Spleen (tissue), 11 donors: ENCODE measurements around the gene TPCN2. TPM values are rescaled to one million over a fixed set of nuclear protein-coding genes. Genes with fewer than 3 reads are reported as not detected.
A peak's percentile ranks its signal among the peaks of the same experiment; 100 is the strongest.

Source experiments
- DNase-seq: peaks from one replicate; pipeline ENCODE4 v3.0.0-alpha.2; 2020
- H3K27ac ChIP-seq, 8 donors: fragments of 200-600 bp; sonication (generic) in 7 of 8; 1 replicate in 4 of 8; 2 replicates in 4 of 8; pipeline versions ENCODE4 v1.5.0 to v1.8.0; 2016 to 2021; ENCODE audit warnings: inconsistent platforms in 4 of 8, mild to moderate bottlenecking in 4 of 8, moderate library complexity in 1 of 8
- H3K27me3 ChIP-seq, 7 donors: fragments of 200-600 bp; sonication (generic) in 6 of 7; replicated peaks in 1 of 7; 1 replicate in 4 of 7; 2 replicates in 3 of 7; pipeline versions ENCODE4 v1.5.0 to v1.8.0; 2016 to 2021; ENCODE audit warnings: inconsistent platforms in 3 of 7, mild to moderate bottlenecking in 1 of 7
- H3K36me3 ChIP-seq, 6 donors: fragments of 200-600 bp; sonication (generic) in 5 of 6; 1 replicate in 4 of 6; 2 replicates in 2 of 6; pipeline versions ENCODE4 v1.5.0 to v1.8.0; 2016 to 2021; ENCODE audit warnings: inconsistent platforms in 2 of 6
- H3K4me1 ChIP-seq, 6 donors: fragments of 200-600 bp; sonication (generic) in 5 of 6; 1 replicate in 3 of 6; 2 replicates in 3 of 6; pipeline versions ENCODE4 v1.5.0 to v1.8.0; 2016 to 2021; ENCODE audit warnings: inconsistent platforms in 3 of 6
- H3K4me3 ChIP-seq, 8 donors: fragments of 200-600 bp; sonication (generic) in 7 of 8; 1 replicate in 4 of 8; 2 replicates in 4 of 8; pipeline versions ENCODE4 v1.5.0 to v1.8.0; 2016 to 2021; ENCODE audit warnings: inconsistent platforms in 4 of 8, mild to moderate bottlenecking in 4 of 8, moderate library complexity in 2 of 8
- H3K9me3 ChIP-seq, 8 donors: fragments of 200-600 bp; sonication (generic) in 7 of 8; 1 replicate in 4 of 8; 2 replicates in 4 of 8; pipeline versions ENCODE4 v1.5.0 to v1.8.0; 2016 to 2021; ENCODE audit warnings: inconsistent platforms in 4 of 8
- CTCF ChIP-seq, 11 experiments: fragments of 200-600 bp in 7 of 11; fragments of 450-650 bp in 4 of 11; sonication (generic) in 4 of 11; IDR thresholded peaks in 8 of 11; conservative IDR thresholded peaks in 3 of 11; 1 replicate in 7 of 11; 2 replicates in 4 of 11; pipeline versions ENCODE4 v1.4.0 to v1.8.0; 2016 to 2021; ENCODE audit warnings: antibody characterized with exemption in 11 of 11, inconsistent platforms in 4 of 11, mild to moderate bottlenecking in 1 of 11
- POLR2A ChIP-seq, 3 donors: fragments of 450-650 bp; IDR thresholded peaks; one replicate each; pipeline ENCODE4 v1.5.1; 2017; ENCODE audit warnings: antibody characterized with exemption in 3 of 3, mild to moderate bottlenecking in 1 of 3
- POLR2AphosphoS5 ChIP-seq, 3 donors: sonication (generic); formaldehyde crosslinking; IDR thresholded peaks; one replicate each; pipeline ENCODE4 v1.5.1; 2017; ENCODE audit warnings: antibody characterized with exemption in 3 of 3
- WGBS, 5 donors: extraction: QIAGEN DNeasy Blood & Tissue Kit in 3 of 5; methylation state at CpG; one replicate each; pipeline versions ENCODE4 v1.1.5 to v1.1.7; 2013 to 2018; 5-methylcytosine and 5-hydroxymethylcytosine counted together
- intact Hi-C: fragments of 100-400 bp; cut with DNase I; formaldehyde crosslinking; loops from one replicate; pipeline ENCODE4 v1.15.0; 2023; ENCODE audit warnings: low total_unique reads
- polyA plus RNA-seq, 3 donors: library from polyadenylated mRNA; stranded (reverse); fragments of 200-250 nt; gene quantifications; one replicate each; pipeline ENCODE4 v1.2.1, GENCODE V29; 2013
- total RNA-seq, 7 donors: library from RNA; depleted of rRNA in 3 of 7; stranded (reverse); fragments of >200 nt in 3 of 7; fragmentation: NEBNext Ultra II Directional in 4 of 7; extraction: Animal tissue kit (Norgen Biotek cat#: 25700) in 4 of 7; gene quantifications; one replicate each; pipeline versions ENCODE4 v1.1.0 to v1.2.1, GENCODE V29; 2016 to 2021
- donor health status: healthy with polysubstance abuse.
- donor health status: DM: no; HTN: no; CAD: no; lungs with moderate emphysema.
- donor health status: DM: no; HTN: no; CAD: no.
- donor health status: Bipolar disorder and iron deficiency.
- donor health status: healthy.
- donor health status: DM: no; HTN: no; CAD: no.
- donor health status: DM: yes; HTN: yes; CAD: no.

The TPCN2 gene
- total and polyA plus RNA-seq, 10 donors, result 3.6 to 30.4 (median 24.1) TPM

GRCh38 chr11:69171476-69172240 is 122.9 kb downstream of the TPCN2 start:
- Histone ChIP-seq H3K27me3 (no peaks in the 10 kb centered on the region), H3K4me1 (peaks cover under 1 to 8% (median 3%) of the 10 kb centered on the region in 6 donors), H3K27ac (no peak overlapping the region), H3K4me3 (no peak overlapping the region), H3K9me3 (peaks cover 0 to 20% (median 9%) of the 10 kb centered on the region in 8 donors), H3K36me3 (no peaks in the 10 kb centered on the region)
- 81 to 88% (median 87%) methylated on average over 6 of the region's 6 CpGs for WGBS, 5 donors
- intact Hi-C loops, result no loop called here
- TF ChIP-seq POLR2A (IDR thresholded peaks at IDR 0.05), result no peak
- TF ChIP-seq POLR2AphosphoS5 (IDR thresholded peaks at IDR 0.05), result no peak
- no peak for TF ChIP-seq CTCF (IDR thresholded peaks at IDR 0.05 in 8 of 11, conservative IDR thresholded peaks at IDR 0.05 in 3 of 11)
- DNase-seq, result no peak

GRCh38 chr11:69172674-69173073 is 123.9 kb downstream of the TPCN2 start:
- TF ChIP-seq POLR2A (IDR thresholded peaks at IDR 0.05), result no peak
- intact Hi-C loops, result no loop called here
- H3K9me3 ChIP-seq, result peaks cover 0 to 20% (median 9%) of the 10 kb centered on the region in 8 donors
- no peaks in the 10 kb centered on the region for H3K36me3 ChIP-seq
- 0 to 14% (median 0%) methylated on average over 1 of the region's 1 CpG for WGBS, 5 donors
- peak; percentile 6 for DNase-seq
- no peaks in the 10 kb centered on the region for H3K4me1 ChIP-seq
- no peak overlapping the region for H3K27ac ChIP-seq
- no peaks in the 10 kb centered on the region for H3K27me3 ChIP-seq
- no peak overlapping the region for H3K4me3 ChIP-seq

- peak; percentile 35 for DNase-seq
- Histone ChIP-seq H3K27ac (no peak overlapping the region), H3K9me3 (peaks cover 0 to 20% (median 9%) of the 10 kb centered on the region in 8 donors), H3K27me3 (no peaks in the 10 kb centered on the region), H3K36me3 (no peaks in the 10 kb centered on the region), H3K4me1 (no peaks in the 10 kb centered on the region), H3K4me3 (no peak overlapping the region)
- 88 to 100% (median 95%) methylated on average over 1 to 3 of the region's 3 CpGs for WGBS, 5 donors
- intact Hi-C loops, result no loop called here
- TF ChIP-seq POLR2A (IDR thresholded peaks at IDR 0.05) (no peak), CTCF (IDR thresholded peaks at IDR 0.05 in 8 of 11, conservative IDR thresholded peaks at IDR 0.05 in 3 of 11) (no peak), POLR2AphosphoS5 (IDR thresholded peaks at IDR 0.05) (no peak)
Observed at GRCh38 chr11:69173331-69173730, 124.6 kb downstream of the TPCN2 start.

- intact Hi-C loops, result no loop called here
- DNase-seq, result peak; percentile 37
Observed at GRCh38 chr11:69173925-69174581, 125.3 kb downstream of the TPCN2 start.

More at GRCh38 chr11:69173925-69174581, 125.3 kb downstream of the TPCN2 start:
- H3K4me1 ChIP-seq, result no peaks in the 10 kb centered on the region
- no peak overlapping the region for H3K27ac ChIP-seq
- WGBS, 5 donors, result 91 to 97% (median 92%) methylated on average over 8 of the region's 8 CpGs
- peaks cover 0 to 20% (median 9%) of the 10 kb centered on the region in 8 donors for H3K9me3 ChIP-seq
- no peaks in the 10 kb centered on the region for H3K36me3 ChIP-seq
- H3K4me3 ChIP-seq, result no peak overlapping the region
- TF ChIP-seq CTCF (IDR thresholded peaks at IDR 0.05 in 8 of 11, conservative IDR thresholded peaks at IDR 0.05 in 3 of 11) (no peak), POLR2AphosphoS5 (IDR thresholded peaks at IDR 0.05) (no peak), POLR2A (IDR thresholded peaks at IDR 0.05) (no peak)
- H3K27me3 ChIP-seq, result peaks cover 0 to 4% (median 0%) of the 10 kb centered on the region in 7 donors
